Panc1 (cell line): ENCODE data around the gene GLB1L2. TPM values are rescaled to one million over a fixed set of nuclear protein-coding genes. Genes with fewer than 3 reads are reported as not detected.

Experiments
- ATAC-seq: fragments of 200-7000 bp; cut with Tn5 transposase; 2 replicates; pipeline ENCODE4 v1.9.1; 2020; ENCODE audit warnings: mild to moderate bottlenecking, moderate library complexity
- BruUV-seq: library from RNA; stranded (reverse); fragments of 400-500 nt; replicated peaks from 2 replicates; lab custom pipeline; 2021; lab: Mats Ljungman, UMichigan
- CTCF ChIA-PET: fragments of 300-600 bp; sonication (Branson Sonifier 250); formaldehyde crosslinking; loops from one replicate; lab custom pipeline; 2022; ENCODE audit warnings: antibody characterized with exemption; lab: Charles Lee
- POLR2A ChIA-PET: fragments of 300-600 bp; sonication (Branson Sonifier 250); formaldehyde crosslinking; loops from one replicate; lab custom pipeline; 2022; ENCODE audit warnings: antibody characterized with exemption; lab: Charles Lee
- DNase-seq: peaks from one replicate; pipeline ENCODE4 v3.0.0-alpha.2; 2010; ENCODE audit warnings: low read depth, low spot score
- H3K27ac ChIP-seq: 2 replicates; pipeline ENCODE4 v1.5.1; 2011; ENCODE audit warnings: mild to moderate bottlenecking, low read length, inconsistent platforms
- H3K27me3 ChIP-seq: fragments of 200-500 bp; sonication (Bioruptor generic); 2 replicates; pipeline ENCODE4 v1.6.0; 2014; ENCODE audit warnings: low read length, inconsistent platforms; ENCODE audit not compliant: control insufficient read depth, insufficient read depth
- H3K36me3 ChIP-seq: fragments of 200-500 bp; sonication (Bioruptor generic); 2 replicates; pipeline ENCODE4 v1.5.1; 2014; ENCODE audit warnings: inconsistent platforms, mild to moderate bottlenecking, low read length, moderate library complexity; ENCODE audit not compliant: control insufficient read depth, insufficient read depth
- H3K4me1 ChIP-seq: 2 replicates; pipeline ENCODE4 v1.5.1; 2011; ENCODE audit warnings: inconsistent platforms, mild to moderate bottlenecking, low read length, moderate library complexity; ENCODE audit not compliant: control insufficient read depth, insufficient read depth
- H3K4me3 ChIP-seq, 2 experiments: 2 replicates each; pipeline ENCODE4 v1.5.1; 2011 to 2012; ENCODE audit warnings: low read depth in 2 of 2, low read length in 2 of 2, mild to moderate bottlenecking in 2 of 2, inconsistent platforms in 1 of 2, moderate library complexity in 1 of 2
- H3K9me3 ChIP-seq: fragments of 200-500 bp; sonication (Bioruptor generic); 2 replicates; pipeline ENCODE4 v1.5.1; 2014; ENCODE audit warnings: low read depth, mild to moderate bottlenecking, inconsistent platforms, low read length, moderate library complexity; ENCODE audit not compliant: control insufficient read depth, insufficient read depth
- CTCF ChIP-seq: fragments of 450-650 bp; IDR thresholded peaks from 2 replicates; pipeline ENCODE4 v1.5.1; 2017; ENCODE audit warnings: mild to moderate bottlenecking
- POLR2AphosphoS5 ChIP-seq: IDR thresholded peaks from 2 replicates; pipeline ENCODE4 v1.6.1; 2012; ENCODE audit warnings: mild to moderate bottlenecking, low read depth, low read length, moderate library complexity
- REST ChIP-seq, 2 experiments: IDR thresholded peaks; 2 replicates each; pipeline ENCODE4 v1.6.1; 2011 to 2012; ENCODE audit warnings: low read depth in 2 of 2, control low read depth in 1 of 2, low read length in 1 of 2, mild to moderate bottlenecking in 1 of 2, moderate library complexity in 1 of 2; ENCODE audit not compliant: insufficient read depth in 1 of 2
- SIN3A ChIP-seq: IDR thresholded peaks from 2 replicates; pipeline ENCODE4 v1.6.1; 2012; ENCODE audit warnings: low read depth, mild to moderate bottlenecking, low read length, moderate library complexity, borderline replicate concordance; ENCODE audit not compliant: insufficient read depth
- TCF7L2 ChIP-seq: IDR thresholded peaks from 2 replicates; pipeline ENCODE4 v1.6.1; 2011; ENCODE audit warnings: mild to moderate bottlenecking, low read depth, low read length, inconsistent platforms
- in situ Hi-C: cut with HindIII; loops from 2 replicates; pipeline ENCODE4 v1.10.0; 2016; ENCODE audit warnings: low sequenced_read_pairs, low pct_unique_long_range_greater_than_20kb
- intact Hi-C: fragments of 100-400 bp; cut with micrococcal nuclease; formaldehyde crosslinking; loops from one replicate; pipeline ENCODE4 v1.10.0; 2022; ENCODE audit not compliant: unreplicated experiment
- total RNA-seq: library from RNA; stranded (reverse); gene quantifications from one replicate; pipeline ENCODE4 v1.2.1, GENCODE V29; 2021; ENCODE audit not compliant: unreplicated experiment

Gene GLB1L2
- total RNA-seq, 1 experiment from 2014 or later = 10.4 TPM

GRCh38 chr11:134362192-134362901 is 30.6 kb downstream of the GLB1L2 start:
- Histone ChIP-seq H3K4me1 (0 out of 2 replicates have a peak, but pooled peaks cover 4% of the 10 kb centered on the region), H3K27me3 (no peaks in the 10 kb centered on the region), H3K36me3 (no peaks in the 10 kb centered on the region), H3K9me3 (no peaks in the 10 kb centered on the region), H3K27ac (no peak overlapping the region), H3K4me3 (no peak overlapping the region)
- POLR2A ChIA-PET = no interaction called here
- BruUV-seq = no TSS peak
- in situ Hi-C loops = no loop called here
- no peak for DNase-seq
- TF ChIP-seq SIN3A = no peak
- no peak for TF ChIP-seq TCF7L2
- TF ChIP-seq REST (IDR thresholded peaks at IDR 0.05; ENCODE audit: insufficient read depth in 1 of 2, low read depth in 2 of 2, low read length in 1 of 2) = no peak
- no peak for TF ChIP-seq POLR2AphosphoS5
- no peak for TF ChIP-seq CTCF
- ATAC-seq = no peak
- intact Hi-C loops = loop anchor here (5.0 kb wide), 2 partner anchors 215 to 505 kb away; no protein-coding TSS in a partner anchor
- CTCF ChIA-PET = no interaction called here

- no peak for ATAC-seq
- intact Hi-C loops (loop anchor here (5.0 kb wide), 2 partner anchors 214 to 504 kb away; no protein-coding TSS in a partner anchor), in situ Hi-C loops (no loop called here)
- Histone ChIP-seq H3K4me1 (0 out of 2 replicates have a peak, but pooled peaks cover 4% of the 10 kb centered on the region), H3K9me3 (no peaks in the 10 kb centered on the region), H3K4me3 (no peak overlapping the region), H3K36me3 (no peaks in the 10 kb centered on the region), H3K27me3 (no peaks in the 10 kb centered on the region), H3K27ac (no peak overlapping the region)
- ChIA-PET POLR2A (no interaction called here), CTCF (no interaction called here)
- no TSS peak for BruUV-seq
- DNase-seq = no peak
- TF ChIP-seq SIN3A = no peak
- TF ChIP-seq CTCF = no peak
- TF ChIP-seq REST (IDR thresholded peaks at IDR 0.05; ENCODE audit: insufficient read depth in 1 of 2, low read depth in 2 of 2, low read length in 1 of 2) = no peak
- no peak for TF ChIP-seq POLR2AphosphoS5
- TF ChIP-seq TCF7L2 = no peak
Measured at GRCh38 chr11:134363161-134363560, 31.4 kb downstream of the GLB1L2 start.
